GM12878 (cell line): Measurements from ENCODE around the gene SEC23A. TPM values are rescaled to one million over a fixed set of nuclear protein-coding genes. Genes with fewer than 3 reads are reported as not detected.
A peak's percentile ranks its signal among the peaks of the same experiment; 100 is the strongest.

Source experiments
- ATAC-seq: fragments of 200-7000 bp; cut with Tn5 transposase; 3 replicates; pipeline ENCODE4 v1.9.1; 2020; ENCODE audit warnings: mild to moderate bottlenecking, moderate library complexity
- BruUV-seq: library from RNA; stranded (reverse); fragments of 400-500 nt; replicated peaks from 2 replicates; lab custom pipeline; 2021; lab: Mats Ljungman, UMichigan
- CTCF ChIA-PET: fragments of 300-600 bp; sonication (Branson Sonifier 250); formaldehyde crosslinking; extraction: SDS; loops from one replicate; lab custom pipeline; 2021; ENCODE audit warnings: inconsistent platforms; lab: Yijun Ruan, JAX
- POLR2A ChIA-PET: fragments of 350-600 bp; formaldehyde crosslinking; extraction: SDS; loops from one replicate; lab custom pipeline; 2021; ENCODE audit warnings: inconsistent platforms; lab: Charles Lee
- RAD21 ChIA-PET: fragments of 300-600 bp; sonication (Branson Sonifier 250); formaldehyde crosslinking; loops from one replicate; lab custom pipeline; 2023; ENCODE audit warnings: antibody characterized with exemption; ENCODE audit not compliant: unreplicated experiment; lab: Charles Lee
- SMC1A ChIA-PET: fragments of 300-600 bp; sonication (Branson Sonifier 250); formaldehyde crosslinking; loops from one replicate; lab custom pipeline; 2023; ENCODE audit not compliant: unreplicated experiment, uncharacterized antibody; lab: Charles Lee
- DNase-seq: peaks from one replicate; pipeline ENCODE4 v3.0.0-alpha.2; 2011; ENCODE audit warnings: low read depth, low spot score
- FAIRE-seq: peaks from 3 replicates; lab custom pipeline; 2011; peaks lifted over from hg19 to GRCh38; lab: Jason Lieb, UNC
- H2AFZ ChIP-seq: 2 replicates; pipeline ENCODE4 v1.6.0; 2011; ENCODE audit warnings: low read depth, low read length, control low read depth; ENCODE audit not compliant: control insufficient read depth
- H3K27ac ChIP-seq: 2 replicates; pipeline ENCODE4 v1.5.1; 2011; ENCODE audit warnings: control low read depth; ENCODE audit not compliant: control insufficient read depth, insufficient read depth
- H3K27me3 ChIP-seq, 2 experiments: replicated peaks in 1 of 2; 2 replicates each; pipeline versions ENCODE4 v1.6.0 to v1.6.1; 2011; ENCODE audit warnings: low read length in 1 of 2; ENCODE audit not compliant: control insufficient read depth in 2 of 2, insufficient read depth in 2 of 2
- H3K36me3 ChIP-seq, 2 experiments: 2 replicates each; pipeline ENCODE4 v1.5.1; 2011; ENCODE audit warnings: low read length in 1 of 2; ENCODE audit not compliant: control insufficient read depth in 2 of 2, insufficient read depth in 2 of 2
- H3K4me1 ChIP-seq: 2 replicates; pipeline ENCODE4 v1.6.1; 2011; ENCODE audit warnings: mild to moderate bottlenecking, low read length, moderate library complexity, mixed read lengths; ENCODE audit not compliant: control insufficient read depth, insufficient read depth
- H3K4me2 ChIP-seq: 2 replicates; pipeline ENCODE4 v1.6.0; 2011; ENCODE audit warnings: control low read depth; ENCODE audit not compliant: control insufficient read depth, insufficient read depth
- H3K4me3 ChIP-seq: fragments of 200-600 bp; sonication (generic); 2 replicates; pipeline ENCODE4 v1.5.1; 2016
- H3K79me2 ChIP-seq: 2 replicates; pipeline ENCODE4 v1.6.0; 2011; ENCODE audit warnings: low read length; ENCODE audit not compliant: control insufficient read depth, insufficient read depth
- H3K9ac ChIP-seq: 2 replicates; pipeline ENCODE4 v1.8.0; 2011; ENCODE audit warnings: low read length, control low read depth, mixed read lengths; ENCODE audit not compliant: control insufficient read depth, insufficient read depth
- H3K9me3 ChIP-seq: replicated peaks from 3 replicates; pipeline ENCODE4 v1.5.1; 2011; ENCODE audit warnings: mild to moderate bottlenecking, low read length; ENCODE audit not compliant: control insufficient read depth, insufficient read depth
- H4K20me1 ChIP-seq: 2 replicates; pipeline ENCODE4 v1.6.0; 2011; ENCODE audit not compliant: control insufficient read depth, insufficient read depth
- ETV6 ChIP-seq, 2 experiments: fragments of 450-650 bp in 1 of 2; IDR thresholded peaks in 1 of 2; conservative IDR thresholded peaks in 1 of 2; 2 replicates each; pipeline ENCODE4 v1.6.1; 2014; ENCODE audit warnings: antibody characterized with exemption in 1 of 2, borderline replicate concordance in 1 of 2, low read depth in 1 of 2, mild to moderate bottlenecking in 1 of 2, moderate library complexity in 1 of 2
- MEF2A ChIP-seq: IDR thresholded peaks from 2 replicates; pipeline ENCODE4 v1.6.1; 2011; ENCODE audit warnings: low read depth, mild to moderate bottlenecking, low read length, moderate library complexity; ENCODE audit not compliant: insufficient read depth
- NFIC ChIP-seq: IDR thresholded peaks from 2 replicates; pipeline ENCODE4 v1.6.1; 2012; ENCODE audit warnings: low read depth, mild to moderate bottlenecking, inconsistent platforms, low read length, moderate library complexity
- STAT1 ChIP-seq: fragments of 450-650 bp; conservative IDR thresholded peaks from 2 replicates; pipeline ENCODE4 v1.6.1; 2014; ENCODE audit warnings: antibody characterized with exemption, mild to moderate bottlenecking
- WGBS: methylation state at CpG from one replicate; pipeline ENCODE4 v1.1.6; 2016; ENCODE audit warnings: low lambda C conversion rate; ENCODE audit not compliant: insufficient replicate concordance, insufficient coverage; ENCODE audit errors: missing lambda C conversion rate; 5-methylcytosine and 5-hydroxymethylcytosine counted together
- in situ Hi-C: fragments of 300-500 bp; cut with MboI; formaldehyde crosslinking; loops from 9 replicates; pipeline ENCODE4 v1.14.3; 2018; ENCODE audit warnings: mixed read lengths
- intact Hi-C: fragments of 100-400 bp; cut with micrococcal nuclease; formaldehyde crosslinking; loops from one replicate; pipeline ENCODE4 v1.14.2; 2022; ENCODE audit not compliant: unreplicated experiment
- polyA plus RNA-seq, 11 experiments: library from polyadenylated mRNA; depleted of rRNA in 4 of 11; unstranded in 6 of 11; stranded (reverse) in 5 of 11; fragments of >200 nt; fragmentation: Nextera tagmentation in 4 of 11; fragmentation: Illumina TruSeq in 1 of 11; extraction: Ambion mirVana in 4 of 11; extraction: Trizol in 1 of 11; gene quantifications; 1 replicate in 1 of 11; 2 replicates in 10 of 11; pipeline versions ENCODE4 v1.2.1 to v1.2.3, GENCODE V29; 2011 to 2016; ENCODE audit warnings: inconsistent platforms in 2 of 11, missing spikeins in 2 of 11, low read depth in 1 of 11
- total RNA-seq, 4 experiments: library from RNA; depleted of rRNA in 3 of 4; stranded (reverse); fragments of >200 nt in 3 of 4; fragmentation: Illumina TruSeq in 1 of 4; extraction: Trizol in 1 of 4; gene quantifications; 2 replicates each; pipeline versions ENCODE4 v1.2.1 to v1.2.3, GENCODE V29; 2013 to 2021
- TF ChIP-seq, protein P1 (sequence below): fragments of 450-650 bp; IDR thresholded peaks from 2 replicates; pipeline ENCODE4 v1.6.1; 2016; ENCODE audit warnings: mild to moderate bottlenecking, moderate library complexity, borderline replicate concordance

SEC23A gene
- total and polyA plus RNA-seq, 10 of the 15 experiments (the other 5 are each of a cell fraction or from before 2014, with no cell fraction given), result 13.6 to 63.8 (median 37.3) TPM

DNA sequence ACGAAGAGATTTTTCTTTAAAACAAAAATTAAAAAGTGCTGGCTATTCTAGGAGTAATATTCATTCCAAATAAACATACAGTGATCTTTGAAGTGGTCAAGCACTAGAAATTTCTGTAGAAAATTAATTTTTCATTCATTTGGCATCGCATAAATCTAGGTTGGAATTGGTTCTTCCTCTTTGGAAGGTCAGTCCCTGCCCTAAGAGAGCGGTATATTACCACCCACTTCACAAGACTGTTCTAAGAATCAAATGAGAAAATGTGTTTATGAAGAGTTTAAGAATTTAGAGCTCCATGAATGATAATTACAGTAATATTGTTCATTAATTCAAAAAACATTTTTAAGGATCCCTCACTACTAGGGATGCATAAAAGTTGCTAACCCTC lies 10.6 kb upstream of the SEC23A start (continued):
- no peak for TF ChIP-seq ETV6 (conservative IDR thresholded peaks at IDR 0.05 in 1 of 2, IDR thresholded peaks at IDR 0.05 in 1 of 2; ENCODE audit: borderline replicate concordance in 1 of 2, low read depth in 1 of 2)

DNA sequence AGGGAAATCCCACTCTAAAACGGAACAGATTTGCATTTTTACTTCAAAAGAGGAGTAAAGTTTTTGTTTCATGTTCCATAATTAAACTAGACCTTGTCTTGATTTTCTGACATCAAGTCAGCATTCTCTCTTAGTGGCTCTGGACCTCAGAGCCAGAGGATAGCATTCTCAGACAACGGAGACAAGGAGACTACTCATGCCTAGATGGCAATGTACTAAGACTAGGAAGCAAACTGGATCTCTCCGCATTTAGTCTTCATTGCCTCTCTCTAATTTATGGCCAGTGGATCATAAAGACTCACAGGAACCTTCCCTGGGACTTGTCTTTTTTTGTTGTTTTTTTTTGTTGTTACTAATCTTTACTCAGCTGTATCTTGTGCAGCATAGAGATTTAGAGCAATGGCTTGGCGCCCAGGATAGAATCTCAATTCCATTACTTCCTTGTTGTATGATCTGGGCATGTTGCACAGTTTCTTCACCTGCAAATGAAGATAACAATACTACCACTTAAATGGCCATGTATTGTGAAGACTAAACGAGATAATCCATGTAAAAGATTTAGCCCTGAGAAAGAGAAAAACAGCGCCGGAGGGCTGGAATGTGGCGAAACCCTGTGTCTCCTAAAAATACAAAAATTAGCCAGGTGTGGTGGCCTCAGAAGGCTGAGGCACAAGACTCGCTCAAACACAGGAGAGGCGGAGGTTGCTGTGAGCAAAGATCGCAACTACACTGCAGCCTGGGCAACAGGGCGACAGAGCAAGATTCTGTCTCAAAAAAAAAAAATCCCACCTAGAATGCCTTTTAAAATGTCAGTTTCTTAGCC lies 7.1 kb upstream of the SEC23A start:
- RAD21 ChIA-PET, result no interaction called here
- Histone ChIP-seq H3K27ac (peak overlapping the region; percentile 41), H3K4me3 (peak overlapping the region; percentile 41), H2AFZ (peak overlapping the region; percentile 79), H3K79me2 (peaks cover 9% of the 10 kb centered on the region), H3K4me1 (peaks cover 11% of the 10 kb centered on the region), H3K36me3 (no peaks in the 10 kb centered on the region), H3K9me3 (no peaks in the 10 kb centered on the region), H4K20me1 (no peaks in the 10 kb centered on the region), H3K27me3 (no peaks in the 10 kb centered on the region), H3K9ac (peak overlapping the region; percentile 19; the same call in 1 of the 2 replicates), H3K4me2 (peak overlapping the region; percentile 52)
- TF ChIP-seq, protein P1, sequence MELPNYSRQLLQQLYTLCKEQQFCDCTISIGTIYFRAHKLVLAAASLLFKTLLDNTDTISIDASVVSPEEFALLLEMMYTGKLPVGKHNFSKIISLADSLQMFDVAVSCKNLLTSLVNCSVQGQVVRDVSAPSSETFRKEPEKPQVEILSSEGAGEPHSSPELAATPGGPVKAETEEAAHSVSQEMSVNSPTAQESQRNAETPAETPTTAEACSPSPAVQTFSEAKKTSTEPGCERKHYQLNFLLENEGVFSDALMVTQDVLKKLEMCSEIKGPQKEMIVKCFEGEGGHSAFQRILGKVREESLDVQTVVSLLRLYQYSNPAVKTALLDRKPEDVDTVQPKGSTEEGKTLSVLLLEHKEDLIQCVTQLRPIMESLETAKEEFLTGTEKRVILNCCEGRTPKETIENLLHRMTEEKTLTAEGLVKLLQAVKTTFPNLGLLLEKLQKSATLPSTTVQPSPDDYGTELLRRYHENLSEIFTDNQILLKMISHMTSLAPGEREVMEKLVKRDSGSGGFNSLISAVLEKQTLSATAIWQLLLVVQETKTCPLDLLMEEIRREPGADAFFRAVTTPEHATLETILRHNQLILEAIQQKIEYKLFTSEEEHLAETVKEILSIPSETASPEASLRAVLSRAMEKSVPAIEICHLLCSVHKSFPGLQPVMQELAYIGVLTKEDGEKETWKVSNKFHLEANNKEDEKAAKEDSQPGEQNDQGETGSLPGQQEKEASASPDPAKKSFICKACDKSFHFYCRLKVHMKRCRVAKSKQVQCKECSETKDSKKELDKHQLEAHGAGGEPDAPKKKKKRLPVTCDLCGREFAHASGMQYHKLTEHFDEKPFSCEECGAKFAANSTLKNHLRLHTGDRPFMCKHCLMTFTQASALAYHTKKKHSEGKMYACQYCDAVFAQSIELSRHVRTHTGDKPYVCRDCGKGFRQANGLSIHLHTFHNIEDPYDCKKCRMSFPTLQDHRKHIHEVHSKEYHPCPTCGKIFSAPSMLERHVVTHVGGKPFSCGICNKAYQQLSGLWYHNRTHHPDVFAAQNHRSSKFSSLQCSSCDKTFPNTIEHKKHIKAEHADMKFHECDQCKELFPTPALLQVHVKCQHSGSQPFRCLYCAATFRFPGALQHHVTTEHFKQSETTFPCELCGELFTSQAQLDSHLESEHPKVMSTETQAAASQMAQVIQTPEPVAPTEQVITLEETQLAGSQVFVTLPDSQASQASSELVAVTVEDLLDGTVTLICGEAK, result peak; percentile 79
- TF ChIP-seq NFIC, result 0 out of 2 replicates have a peak, but pooled peaks have one; percentile 15
- TF ChIP-seq STAT1, result no peak
- peak; percentile 73; the same call in 1 of the 2 replicates for TF ChIP-seq MEF2A
- in situ Hi-C loops (loop anchor here (5.0 kb wide), 2 partner anchors 62 to 317 kb away; partner anchors contain the start of gene TRAPPC6B), intact Hi-C loops (loop anchor here (10.0 kb wide), 1 partner anchor 155 kb away; no protein-coding TSS in a partner anchor)
- SMC1A ChIA-PET, result interaction anchor here (0.6 to 1.3 kb wide), 2 partner anchors 186 to 256 kb away, joined by 3 read pairs; no protein-coding TSS in a partner anchor
- ATAC-seq (no peak), FAIRE-seq (no peak), DNase-seq (no peak)
- 62% methylated on average over 12 of the region's 12 CpGs for WGBS
- POLR2A ChIA-PET, result no interaction called here
- CTCF ChIA-PET, result interaction anchor here (0.6 to 2.0 kb wide), 4 partner anchors 12 to 359 kb away, joined by 3 to 9 read pairs (median 4); no protein-coding TSS in a partner anchor
- BruUV-seq, result no TSS peak
